Measurements from ENCODE around the gene BSG. TPM values are rescaled to one million over a fixed set of nuclear protein-coding genes. Genes with fewer than 3 reads are reported as not detected.

The BSG gene
- polyA plus RNA-seq, 2 of the 4 experiments (the other 2 are of a cell fraction), result 285 to 579 TPM

DNA sequence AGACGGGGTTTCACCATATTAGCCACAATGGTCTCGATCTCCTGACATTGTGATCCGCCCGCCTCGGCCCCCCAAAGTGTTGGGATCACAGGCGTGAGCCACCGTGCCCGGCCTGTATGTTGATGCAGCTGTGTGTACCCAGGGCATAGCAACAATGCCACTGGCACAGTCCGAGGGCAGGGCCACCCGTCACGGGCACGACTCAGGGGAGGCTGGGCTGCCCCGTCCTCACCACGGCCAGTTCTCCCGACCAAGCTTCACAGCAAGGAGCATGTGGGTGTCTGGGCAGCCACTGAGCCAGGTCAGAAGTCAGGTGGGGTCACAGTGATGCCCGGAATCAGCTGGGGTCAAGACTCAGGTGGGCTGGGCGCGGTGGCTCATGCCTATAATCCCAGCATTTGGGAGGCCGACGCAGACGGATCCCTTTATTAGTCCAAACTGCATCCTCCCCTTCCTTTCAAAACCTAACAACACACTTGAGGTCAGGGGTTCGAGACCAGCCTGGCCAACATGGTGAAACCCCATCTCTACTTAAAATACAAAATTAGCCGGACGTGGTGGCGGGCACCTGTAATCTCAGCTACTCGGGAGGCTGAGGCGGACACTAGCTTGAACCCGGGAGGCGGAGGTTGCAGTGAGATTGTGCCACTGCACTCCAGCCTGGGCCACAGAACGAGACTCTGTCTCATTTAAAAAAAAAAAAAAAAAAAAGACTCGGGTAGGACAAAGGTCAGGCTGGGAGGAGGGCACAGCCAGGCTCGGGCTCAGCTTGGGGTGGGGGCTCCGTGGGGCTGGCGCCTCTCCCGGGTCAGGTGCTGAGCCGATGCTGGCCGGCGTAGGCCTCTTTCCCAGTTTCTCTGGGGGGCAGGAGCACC lies 42.0 kb upstream of the BSG start:
- Histone ChIP-seq H3K4me2 (peak overlapping the region; percentile 69), H3K4me3 (peak overlapping the region; percentile 87), H3K4me1 (peaks cover 32% of the 10 kb centered on the region), H3K9me3 (no peaks in the 10 kb centered on the region), H3K27ac (peak overlapping the region; percentile 98 to 100)
- DNase-seq (ENCODE audit: low read depth in 1 of 2, low spot score in 1 of 2), result no peak
- WGBS (ENCODE audit: missing lambda C conversion rate), result 67% methylated on average over 29 of the region's 38 CpGs
- ATAC-seq, result no peak
- FAIRE-seq, result no peak
- TF ChIP-seq HEYL (CRISPR knock-in tag; IDR thresholded peaks at IDR 0.05), result no peak
- TF ChIP-seq PHF8 (IDR thresholded peaks at IDR 0.05; ENCODE audit: borderline replicate concordance, low read depth), result no peak
- TF ChIP-seq TP53 (CRISPR knock-in tag; IDR thresholded peaks at IDR 0.05), result no peak
- TF ChIP-seq GATA3 (IDR thresholded peaks at IDR 0.05; ENCODE audit: borderline replicate concordance), result no peak
- no peak for TF ChIP-seq POLR2AphosphoS2 (conservative IDR thresholded peaks at IDR 0.05; ENCODE audit: low read length)
- no peak for TF ChIP-seq HOXB5 (CRISPR knock-in tag; IDR thresholded peaks at IDR 0.05)
- TF ChIP-seq FOXS1 (CRISPR knock-in tag; IDR thresholded peaks at IDR 0.05), result no peak
- TF ChIP-seq SREBF2 (IDR thresholded peaks at IDR 0.05), result no peak
- TF ChIP-seq, protein P1, sequence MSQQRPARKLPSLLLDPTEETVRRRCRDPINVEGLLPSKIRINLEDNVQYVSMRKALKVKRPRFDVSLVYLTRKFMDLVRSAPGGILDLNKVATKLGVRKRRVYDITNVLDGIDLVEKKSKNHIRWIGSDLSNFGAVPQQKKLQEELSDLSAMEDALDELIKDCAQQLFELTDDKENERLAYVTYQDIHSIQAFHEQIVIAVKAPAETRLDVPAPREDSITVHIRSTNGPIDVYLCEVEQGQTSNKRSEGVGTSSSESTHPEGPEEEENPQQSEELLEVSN (IDR thresholded peaks at IDR 0.05; ENCODE audit: borderline replicate concordance, low read depth), result peak; percentile 10; the same call in 1 of the 2 replicates
- ChIA-PET CTCF (interaction anchor here (0.8 to 2.8 kb wide), 5 partner anchors 12 to 46 kb away, joined by 3 to 9 read pairs (median 5); no protein-coding TSS in a partner anchor), POLR2A (interaction anchor here (0.6 to 2.0 kb wide), 5 partner anchors 24 to 878 kb away, joined by 3 to 7 read pairs (median 5); partner anchors contain the start of gene BSG)

DNA sequence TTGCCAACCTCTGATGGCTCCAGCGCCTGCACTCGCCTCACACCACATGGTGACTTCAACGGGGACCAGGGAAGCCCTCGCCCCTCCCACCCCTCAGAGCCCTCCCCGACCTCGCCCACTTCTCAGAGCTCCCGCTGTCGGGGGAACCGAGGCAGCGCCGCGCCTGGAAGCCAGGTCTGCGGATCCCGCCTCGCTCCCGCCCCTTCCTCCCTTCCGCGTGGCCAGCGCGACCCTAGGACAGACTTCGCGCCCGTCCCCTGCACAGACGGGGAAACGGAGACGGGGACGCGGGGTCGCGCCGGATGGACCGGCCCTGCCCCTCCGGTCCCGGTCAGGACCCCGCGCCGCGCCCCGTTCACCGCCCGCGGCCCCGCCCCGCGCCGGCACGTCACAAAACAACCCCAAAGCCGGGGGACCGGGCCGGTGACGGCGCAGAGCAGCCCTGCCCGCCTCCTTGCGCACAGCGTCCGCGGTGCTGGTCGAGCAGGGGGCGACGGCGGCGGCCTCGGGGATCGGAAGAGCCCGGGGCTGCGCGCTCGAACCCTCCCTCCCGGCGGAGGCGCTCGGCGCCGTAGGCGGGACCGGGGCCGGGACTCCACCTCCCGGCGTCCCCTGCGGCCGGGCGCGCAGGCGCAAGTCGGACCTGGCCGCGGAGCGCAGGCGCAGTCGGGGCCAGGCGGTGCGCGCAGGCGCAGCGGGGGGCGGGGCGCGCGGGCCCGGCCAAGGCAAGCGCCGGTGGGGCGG lies 41.2 kb upstream of the BSG start:
- Histone ChIP-seq H3K4me2 (peak overlapping the region; percentile 69), H3K4me3 (peak overlapping the region; percentile 87), H3K4me1 (peaks cover 34% of the 10 kb centered on the region), H3K27ac (peak overlapping the region; percentile 98 to 100), H3K9me3 (no peaks in the 10 kb centered on the region)
- POLR2A ChIA-PET, result interaction anchor here (0.6 to 2.0 kb wide), 8 partner anchors 20 to 877 kb away, joined by 3 to 7 read pairs (median 4); partner anchors contain the start of genes BSG and TPGS1
- FAIRE-seq (no peak), DNase-seq (ENCODE audit: low read depth in 1 of 2, low spot score in 1 of 2) (peak; percentile 79 to 82), ATAC-seq (peak; percentile 60 to 77)
- 0% methylated on average over 5 of the region's 103 CpGs for WGBS (ENCODE audit: missing lambda C conversion rate)
- CTCF ChIA-PET, result interaction anchor here (0.8 to 2.8 kb wide), 7 partner anchors 11 to 50 kb away, joined by 3 to 16 read pairs (median 9); partner anchors contain the start of gene TPGS1
- TF ChIP-seq NR3C1 (IDR thresholded peaks at IDR 0.05) (no peak), RARB (CRISPR knock-in tag; IDR thresholded peaks at IDR 0.05) (no peak), JUNB (IDR thresholded peaks at IDR 0.05) (no peak), HDAC2 (IDR thresholded peaks at IDR 0.05) (no peak), RAD21 (conservative IDR thresholded peaks at IDR 0.05 in 1 of 2, IDR thresholded peaks at IDR 0.05 in 1 of 2) (no peak), CBX2 (IDR thresholded peaks at IDR 0.05; ENCODE audit: borderline replicate concordance, low read depth) (no peak), MAFK (IDR thresholded peaks at IDR 0.05; ENCODE audit: partially characterized antibody) (no peak), HOXB5 (CRISPR knock-in tag; IDR thresholded peaks at IDR 0.05) (no peak), PHF8 (IDR thresholded peaks at IDR 0.05; ENCODE audit: borderline replicate concordance, low read depth) (peak; percentile 54; the same call in 1 of the 2 replicates), POLR2A (IDR thresholded peaks at IDR 0.05; ENCODE audit: low read length) (peak; percentile 32), EHF (CRISPR knock-in tag; IDR thresholded peaks at IDR 0.05) (no peak), NPAS2 (CRISPR knock-in tag; IDR thresholded peaks at IDR 0.05; ENCODE audit: borderline replicate concordance) (no peak), EHMT2 (IDR thresholded peaks at IDR 0.05; ENCODE audit: low read depth) (no peak), POLR2AphosphoS2 (conservative IDR thresholded peaks at IDR 0.05; ENCODE audit: low read length) (no peak), ZFP36 (IDR thresholded peaks at IDR 0.05; ENCODE audit: borderline replicate concordance, partially characterized antibody) (no peak)
- TF ChIP-seq, protein P2, sequence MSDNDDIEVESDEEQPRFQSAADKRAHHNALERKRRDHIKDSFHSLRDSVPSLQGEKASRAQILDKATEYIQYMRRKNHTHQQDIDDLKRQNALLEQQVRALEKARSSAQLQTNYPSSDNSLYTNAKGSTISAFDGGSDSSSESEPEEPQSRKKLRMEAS (IDR thresholded peaks at IDR 0.05), result peak; percentile 26; the same call in 1 of the 2 replicates
- TF ChIP-seq, protein P3, sequence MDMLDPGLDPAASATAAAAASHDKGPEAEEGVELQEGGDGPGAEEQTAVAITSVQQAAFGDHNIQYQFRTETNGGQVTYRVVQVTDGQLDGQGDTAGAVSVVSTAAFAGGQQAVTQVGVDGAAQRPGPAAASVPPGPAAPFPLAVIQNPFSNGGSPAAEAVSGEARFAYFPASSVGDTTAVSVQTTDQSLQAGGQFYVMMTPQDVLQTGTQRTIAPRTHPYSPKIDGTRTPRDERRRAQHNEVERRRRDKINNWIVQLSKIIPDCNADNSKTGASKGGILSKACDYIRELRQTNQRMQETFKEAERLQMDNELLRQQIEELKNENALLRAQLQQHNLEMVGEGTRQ (IDR thresholded peaks at IDR 0.05), result no peak
- TF ChIP-seq, protein P1 (IDR thresholded peaks at IDR 0.05; ENCODE audit: borderline replicate concordance, low read depth), result no peak; the same call in 1 of the 2 replicates
- TF ChIP-seq, protein P4, sequence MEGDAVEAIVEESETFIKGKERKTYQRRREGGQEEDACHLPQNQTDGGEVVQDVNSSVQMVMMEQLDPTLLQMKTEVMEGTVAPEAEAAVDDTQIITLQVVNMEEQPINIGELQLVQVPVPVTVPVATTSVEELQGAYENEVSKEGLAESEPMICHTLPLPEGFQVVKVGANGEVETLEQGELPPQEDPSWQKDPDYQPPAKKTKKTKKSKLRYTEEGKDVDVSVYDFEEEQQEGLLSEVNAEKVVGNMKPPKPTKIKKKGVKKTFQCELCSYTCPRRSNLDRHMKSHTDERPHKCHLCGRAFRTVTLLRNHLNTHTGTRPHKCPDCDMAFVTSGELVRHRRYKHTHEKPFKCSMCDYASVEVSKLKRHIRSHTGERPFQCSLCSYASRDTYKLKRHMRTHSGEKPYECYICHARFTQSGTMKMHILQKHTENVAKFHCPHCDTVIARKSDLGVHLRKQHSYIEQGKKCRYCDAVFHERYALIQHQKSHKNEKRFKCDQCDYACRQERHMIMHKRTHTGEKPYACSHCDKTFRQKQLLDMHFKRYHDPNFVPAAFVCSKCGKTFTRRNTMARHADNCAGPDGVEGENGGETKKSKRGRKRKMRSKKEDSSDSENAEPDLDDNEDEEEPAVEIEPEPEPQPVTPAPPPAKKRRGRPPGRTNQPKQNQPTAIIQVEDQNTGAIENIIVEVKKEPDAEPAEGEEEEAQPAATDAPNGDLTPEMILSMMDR (IDR thresholded peaks at IDR 0.05), result no peak
- TF ChIP-seq, protein P5, sequence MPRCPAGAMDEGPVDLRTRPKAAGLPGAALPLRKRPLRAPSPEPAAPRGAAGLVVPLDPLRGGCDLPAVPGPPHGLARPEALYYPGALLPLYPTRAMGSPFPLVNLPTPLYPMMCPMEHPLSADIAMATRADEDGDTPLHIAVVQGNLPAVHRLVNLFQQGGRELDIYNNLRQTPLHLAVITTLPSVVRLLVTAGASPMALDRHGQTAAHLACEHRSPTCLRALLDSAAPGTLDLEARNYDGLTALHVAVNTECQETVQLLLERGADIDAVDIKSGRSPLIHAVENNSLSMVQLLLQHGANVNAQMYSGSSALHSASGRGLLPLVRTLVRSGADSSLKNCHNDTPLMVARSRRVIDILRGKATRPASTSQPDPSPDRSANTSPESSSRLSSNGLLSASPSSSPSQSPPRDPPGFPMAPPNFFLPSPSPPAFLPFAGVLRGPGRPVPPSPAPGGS (IDR thresholded peaks at IDR 0.05), result peak; percentile 16; the same call in 1 of the 3 replicates
- TF ChIP-seq, protein P6, sequence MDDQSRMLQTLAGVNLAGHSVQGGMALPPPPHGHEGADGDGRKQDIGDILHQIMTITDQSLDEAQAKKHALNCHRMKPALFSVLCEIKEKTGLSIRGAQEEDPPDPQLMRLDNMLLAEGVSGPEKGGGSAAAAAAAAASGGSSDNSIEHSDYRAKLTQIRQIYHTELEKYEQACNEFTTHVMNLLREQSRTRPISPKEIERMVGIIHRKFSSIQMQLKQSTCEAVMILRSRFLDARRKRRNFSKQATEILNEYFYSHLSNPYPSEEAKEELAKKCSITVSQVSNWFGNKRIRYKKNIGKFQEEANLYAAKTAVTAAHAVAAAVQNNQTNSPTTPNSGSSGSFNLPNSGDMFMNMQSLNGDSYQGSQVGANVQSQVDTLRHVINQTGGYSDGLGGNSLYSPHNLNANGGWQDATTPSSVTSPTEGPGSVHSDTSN (IDR thresholded peaks at IDR 0.05), result no peak
- TF ChIP-seq, protein P7, sequence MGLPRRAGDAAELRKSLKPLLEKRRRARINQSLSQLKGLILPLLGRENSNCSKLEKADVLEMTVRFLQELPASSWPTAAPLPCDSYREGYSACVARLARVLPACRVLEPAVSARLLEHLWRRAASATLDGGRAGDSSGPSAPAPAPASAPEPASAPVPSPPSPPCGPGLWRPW (IDR thresholded peaks at IDR 0.05), result no peak

Measured in A549 (cell line).